Activated CD4-positive, alpha-beta T cell treated with anti-CD3 and anti-CD28 coated beads, Interleukin-2, amount 50 U/mL, for 48 hours (primary cell): Measurements from ENCODE around the gene FCRLA.

Experiments
- DNase-seq, 2 experiments: peaks; one replicate each; pipeline ENCODE4 v3.0.0-alpha.2; 2020

The FCRLA gene

DNA sequence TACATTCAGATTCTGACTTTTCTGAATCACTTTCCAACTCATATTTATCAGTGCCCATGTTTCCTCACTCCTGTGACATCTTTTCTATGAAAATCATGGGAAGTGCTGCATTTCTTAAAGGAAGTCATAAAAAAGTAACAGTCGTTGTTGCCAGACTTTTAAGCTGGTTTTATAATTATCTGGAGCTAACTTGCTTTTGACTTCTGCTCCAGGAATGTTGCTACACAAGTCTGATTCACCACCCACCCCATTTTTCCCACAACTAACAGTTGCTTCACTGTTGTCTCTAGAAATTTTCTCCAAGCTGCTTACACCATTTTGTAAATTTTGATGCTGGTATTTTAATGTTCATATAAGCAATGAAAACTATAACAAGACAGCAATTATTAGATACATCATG is 26.5 kb downstream of the FCRLA start:
- no peak for DNase-seq

DNA sequence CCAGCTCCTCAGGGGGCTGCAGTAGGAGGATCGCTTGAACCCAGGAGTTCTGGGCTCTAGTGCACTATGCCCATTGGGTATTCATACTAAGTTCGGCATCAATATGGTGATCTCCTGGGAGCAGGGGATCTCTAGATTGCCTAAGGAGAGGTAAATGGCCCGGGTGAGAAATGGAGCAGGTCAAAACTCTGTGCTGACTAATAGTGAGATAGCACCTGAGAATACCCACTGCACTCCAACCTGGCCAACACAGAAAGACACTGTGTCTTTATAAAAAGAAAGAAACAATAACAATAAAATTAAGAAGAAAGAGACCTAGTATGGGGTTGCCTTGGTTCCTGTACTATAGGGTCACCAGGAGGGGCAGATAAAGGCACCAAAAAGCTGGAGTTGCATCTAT is 28.8 kb downstream of the FCRLA start:
- DNase-seq = no peak

DNA sequence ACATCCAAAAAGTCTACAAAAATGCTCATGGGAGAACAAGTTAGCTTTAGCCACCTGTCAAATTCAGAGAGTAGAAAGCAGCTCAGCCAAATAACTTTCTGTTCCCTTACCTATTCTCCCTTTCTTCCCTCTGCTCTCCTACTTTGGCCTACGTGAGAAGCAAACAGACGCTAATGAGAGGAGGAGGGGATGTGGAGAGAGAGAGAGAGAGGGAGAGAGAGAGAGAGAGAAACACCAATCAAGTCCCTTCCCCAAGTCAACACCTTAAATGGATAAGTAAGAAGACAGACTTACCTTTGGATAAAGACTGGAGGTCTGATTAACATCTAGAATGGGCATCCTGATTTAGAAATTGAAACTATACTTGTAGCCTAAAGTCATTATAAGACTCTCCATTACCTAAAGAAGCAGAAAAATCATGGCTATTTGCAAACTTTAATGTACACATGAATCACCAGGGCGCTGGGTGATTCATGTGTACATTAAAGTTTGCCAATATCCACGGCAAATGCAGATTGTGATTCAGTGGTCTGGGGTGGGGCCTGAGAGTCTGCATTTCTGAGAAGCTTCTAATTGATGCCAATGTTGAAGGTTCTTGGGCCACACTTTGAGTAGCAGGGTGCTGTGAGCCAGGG is 29.4 kb downstream of the FCRLA start:
- peak; percentile 32 to 50 for DNase-seq

DNA sequence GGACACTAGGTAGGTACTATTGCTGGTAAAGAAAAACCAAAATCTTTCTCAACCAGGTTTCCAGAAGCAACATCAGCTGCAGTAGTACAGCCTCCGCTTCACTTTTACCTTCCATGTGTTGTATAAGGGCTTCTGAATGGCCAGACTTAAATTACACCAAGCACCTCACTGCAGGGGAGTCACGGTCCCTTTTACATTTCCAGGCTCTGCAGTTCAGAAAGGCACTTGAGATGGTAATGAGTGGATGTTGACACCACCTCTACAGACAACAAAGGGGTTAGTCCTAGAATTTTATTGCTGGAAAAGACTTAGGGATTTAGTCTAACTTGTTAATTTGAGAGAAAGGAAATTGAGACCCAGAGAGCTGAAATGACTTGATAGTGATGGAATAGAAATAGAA is 30.6 kb downstream of the FCRLA start:
- DNase-seq = no peak

DNA sequence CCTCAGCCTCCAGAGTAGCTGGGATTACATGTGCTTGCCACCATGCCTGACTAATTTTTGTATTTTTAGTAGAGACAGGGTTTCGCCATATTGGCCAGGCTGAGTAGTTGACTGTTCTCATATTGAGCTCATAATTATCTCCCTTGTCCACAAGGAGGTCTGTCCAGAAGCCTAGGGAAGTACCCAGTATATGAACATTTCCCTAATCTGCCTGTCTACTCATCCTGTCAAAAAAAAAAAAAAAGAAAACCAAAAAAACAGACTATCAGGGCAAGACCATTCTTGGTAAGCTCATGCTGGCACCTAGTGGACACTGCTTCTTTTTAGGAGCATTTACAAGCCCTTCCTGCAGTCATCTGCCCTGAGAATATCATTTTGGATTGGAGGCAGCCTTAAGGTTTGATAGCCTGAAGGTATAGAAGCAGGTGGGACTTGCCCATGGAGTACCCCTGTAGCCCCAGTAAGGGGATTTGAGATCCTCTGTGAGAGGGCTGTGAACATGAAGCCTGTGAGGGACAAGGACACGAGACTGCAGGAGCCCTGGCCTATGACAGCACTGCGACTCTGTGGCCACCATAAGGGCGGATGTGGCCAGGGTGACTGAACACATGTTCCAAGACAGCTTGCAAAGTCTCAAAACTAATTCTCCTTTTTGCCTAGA is 31.7 kb downstream of the FCRLA start:
- DNase-seq = peak; percentile 35 to 48

DNA sequence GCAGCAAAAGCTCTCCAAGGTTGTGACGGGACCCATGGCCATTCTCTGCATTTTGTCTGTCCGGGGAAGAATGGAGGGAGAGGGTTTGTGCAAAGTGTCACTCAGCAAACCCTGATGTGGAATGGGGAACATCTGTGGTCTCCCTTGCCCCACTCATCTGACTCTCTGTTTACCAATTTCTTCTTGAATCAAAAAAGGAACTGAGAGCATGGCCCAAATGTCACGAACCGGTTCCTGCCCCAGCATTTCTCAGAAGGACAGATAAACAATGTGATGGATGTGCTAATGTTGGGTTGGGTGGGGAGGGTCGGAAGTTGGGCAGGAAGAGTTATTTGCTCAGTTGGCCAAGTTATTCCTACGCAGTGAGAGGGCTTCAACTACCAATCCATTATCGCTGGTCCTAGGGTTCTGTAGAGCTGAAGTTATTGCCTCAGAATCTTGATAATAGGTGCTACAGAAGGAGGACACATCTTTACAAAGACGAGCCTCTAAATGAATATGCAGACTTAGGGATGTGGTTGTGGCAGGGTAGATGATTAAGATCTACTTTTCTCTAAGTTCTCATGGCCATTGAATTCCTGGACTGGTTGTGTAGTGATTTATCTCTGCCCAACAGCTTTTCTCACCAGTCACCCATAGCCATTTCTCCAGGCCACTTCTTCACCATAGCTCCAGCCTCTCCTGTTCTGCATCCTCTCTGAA is 33.0 kb downstream of the FCRLA start:
- no peak for DNase-seq

DNA sequence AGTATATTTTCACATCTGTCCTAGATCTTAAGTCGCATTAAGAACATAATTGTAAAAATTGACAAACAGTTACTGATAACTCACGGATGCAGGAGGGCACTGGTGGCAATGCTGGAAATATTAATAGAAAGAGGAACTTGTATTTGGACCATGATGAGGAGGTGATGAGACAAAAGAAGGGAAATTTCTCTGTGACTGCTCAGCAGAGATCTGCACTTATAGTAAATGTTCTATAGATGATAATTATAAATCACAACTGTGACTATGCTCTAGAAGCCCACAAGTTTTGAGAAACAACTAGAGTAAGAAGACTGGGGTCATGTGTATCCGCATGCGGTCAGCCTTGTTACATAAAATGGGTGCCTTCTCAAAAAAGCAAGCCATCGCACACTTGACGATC is 33.9 kb downstream of the FCRLA start:
- DNase-seq = no peak

DNA sequence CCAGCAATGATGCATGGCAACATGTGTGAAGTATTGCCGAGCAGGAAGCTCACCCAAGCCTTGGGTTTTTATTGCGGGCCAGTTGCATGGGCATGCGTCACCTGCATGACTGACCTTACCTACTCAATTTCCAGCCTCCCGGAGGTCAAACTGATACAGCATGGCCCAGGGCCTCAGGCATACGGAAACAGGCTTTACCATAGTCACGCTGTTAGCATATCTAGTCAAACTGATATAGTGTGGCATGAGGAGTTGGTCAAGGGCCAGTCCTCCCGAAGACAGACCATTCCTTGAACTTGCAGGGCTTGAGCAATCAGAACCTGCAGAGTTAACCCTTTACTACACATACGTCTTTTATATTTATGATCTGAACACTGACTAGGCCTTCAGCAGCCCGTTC is 36.2 kb downstream of the FCRLA start:
- no peak for DNase-seq

DNA sequence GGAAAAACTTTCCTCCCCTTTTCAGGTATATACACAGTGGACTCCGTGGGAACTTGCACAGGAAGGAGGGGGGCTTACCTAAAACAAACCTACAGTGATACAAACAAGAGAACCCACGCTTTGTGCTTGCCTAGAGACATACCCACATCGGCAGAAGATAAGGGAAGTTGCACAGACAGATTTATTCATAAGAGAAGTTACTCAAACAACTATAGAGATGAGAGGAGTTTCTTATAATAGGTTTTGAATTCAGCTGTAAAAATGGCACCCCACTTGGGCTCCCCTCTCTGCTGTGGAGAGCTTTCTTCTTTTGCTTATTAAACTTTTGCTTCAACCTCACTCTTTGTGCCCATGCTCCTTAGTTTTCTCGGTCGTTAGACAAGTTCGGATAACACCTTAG is 40.8 kb downstream of the FCRLA start:
- DNase-seq = no peak

DNA sequence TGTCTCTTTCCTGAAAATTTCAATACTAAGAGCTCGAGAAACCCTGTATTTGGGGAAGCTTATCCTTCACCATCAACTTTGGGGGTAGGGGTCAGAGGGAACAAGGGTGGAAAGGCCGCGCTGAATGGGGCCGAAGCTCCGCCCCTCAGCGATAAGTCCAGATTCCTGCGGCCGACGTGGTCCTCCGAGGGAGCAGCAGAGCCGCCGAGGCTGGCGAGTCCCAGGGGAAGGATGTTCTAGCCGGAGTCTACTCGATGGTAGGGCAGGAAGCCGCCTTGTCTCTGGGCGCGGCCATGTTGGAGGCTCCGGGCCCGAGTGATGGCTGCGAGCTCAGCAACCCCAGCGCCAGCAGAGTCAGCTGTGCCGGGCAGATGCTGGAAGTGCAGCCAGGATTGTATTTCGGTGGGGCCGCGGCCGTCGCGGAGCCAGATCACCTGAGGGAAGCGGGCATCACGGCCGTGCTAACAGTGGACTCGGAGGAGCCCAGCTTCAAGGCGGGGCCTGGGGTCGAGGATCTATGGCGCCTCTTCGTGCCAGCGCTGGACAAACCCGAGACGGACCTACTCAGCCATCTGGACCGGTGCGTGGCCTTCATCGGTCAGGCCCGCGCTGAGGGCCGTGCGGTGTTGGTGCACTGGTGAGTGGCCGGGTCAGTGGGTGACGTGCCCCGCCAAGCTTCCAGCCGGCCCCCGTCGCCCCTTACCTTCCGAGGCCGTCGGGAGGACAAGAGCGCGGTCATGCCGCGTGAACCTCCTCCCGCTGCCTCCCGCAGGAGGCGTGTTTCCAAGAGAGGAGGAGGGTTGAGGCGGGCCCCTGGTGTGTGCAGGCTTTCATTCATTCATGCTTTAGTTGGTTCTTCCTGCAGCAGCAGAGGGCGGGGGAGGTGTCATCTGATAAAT is 42.7 kb downstream of the FCRLA start, which contains the start of gene DUSP12:
TSS of gene DUSP12 (plus strand) at position 278 of the 899 bp plus-strand sequence. CDS start at position 294, 16 bp downstream.
- DNase-seq = peak; percentile 87 to 91

DNA sequence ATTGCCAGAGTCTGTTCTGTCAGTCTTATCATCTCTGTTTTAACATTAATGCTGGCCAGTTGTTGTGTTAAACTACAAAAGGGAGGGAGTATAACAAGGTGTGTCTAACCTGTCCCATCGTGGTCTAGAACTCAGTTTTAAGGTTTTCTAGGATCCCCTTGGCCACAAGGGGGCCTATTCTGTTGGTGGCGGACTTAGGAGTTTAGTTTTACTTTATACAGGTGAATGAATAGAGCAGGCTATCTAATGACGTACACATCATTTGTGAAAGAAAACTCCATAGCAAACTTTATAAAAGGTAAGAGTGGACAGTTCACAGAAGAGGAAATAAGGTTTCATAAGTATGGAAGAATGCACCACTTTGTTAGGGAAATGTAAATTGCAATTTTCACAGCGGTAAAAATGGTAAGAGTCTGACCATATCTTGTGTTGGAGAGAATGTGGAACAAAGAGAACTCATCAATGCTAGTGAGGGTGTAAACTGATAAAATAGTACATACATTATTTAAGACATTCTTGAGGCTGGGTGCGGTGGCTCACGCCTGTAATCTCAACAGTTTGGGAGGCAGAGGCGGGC is 56.6 kb downstream of the FCRLA start:
- peak in 1 of 2 experiments; percentile 45 for DNase-seq
